GM19455 (cell line): ENCODE measurements around the gene ADARB1.

Source experiments
- ATAC-seq: cut with Tn5 transposase; IDR thresholded peaks from one replicate; pipeline ENCODE4 v1.9.1; 2021; ENCODE audit not compliant: unreplicated experiment

Gene ADARB1

GRCh38 chr21:45163413-45164123 lies 89.2 kb downstream of the ADARB1 start:
- no peak for ATAC-seq

- ATAC-seq = no peak
These were observed 89.7 kb downstream of the ADARB1 start for GRCh38 chr21:45164124-45164511.

GRCh38 chr21:45164838-45165237 lies 90.5 kb downstream of the ADARB1 start:
- no peak for ATAC-seq

GRCh38 chr21:45166931-45167330 lies 92.6 kb downstream of the ADARB1 start:
- no peak for ATAC-seq

GRCh38 chr21:45167796-45168222 lies 93.4 kb downstream of the ADARB1 start:
- no peak for ATAC-seq

- no peak for ATAC-seq
These were observed 94.1 kb downstream of the ADARB1 start for GRCh38 chr21:45168522-45168921.

- no peak for ATAC-seq
These were observed 94.6 kb downstream of the ADARB1 start for GRCh38 chr21:45169001-45169400.

- ATAC-seq = no peak
These were observed 95.3 kb downstream of the ADARB1 start for GRCh38 chr21:45169682-45170081.

- ATAC-seq = no peak
These were observed 96.6 kb downstream of the ADARB1 start for GRCh38 chr21:45170987-45171386.

GRCh38 chr21:45172420-45172819 lies 98.0 kb downstream of the ADARB1 start:
- ATAC-seq = no peak

GRCh38 chr21:45175326-45176095 lies 101.1 kb downstream of the ADARB1 start:
- ATAC-seq = no peak

GRCh38 chr21:45176141-45176540 lies 101.8 kb downstream of the ADARB1 start:
- ATAC-seq = no peak

- no peak for ATAC-seq
These were observed 102.7 kb downstream of the ADARB1 start for GRCh38 chr21:45177039-45177438.

- ATAC-seq = no peak
These were observed 103.8 kb downstream of the ADARB1 start for GRCh38 chr21:45178070-45178608.

GRCh38 chr21:45178971-45179370 lies 104.6 kb downstream of the ADARB1 start:
- no peak for ATAC-seq

GRCh38 chr21:45179568-45180245 lies 105.3 kb downstream of the ADARB1 start:
- no peak for ATAC-seq

GRCh38 chr21:45180246-45180599 lies 105.8 kb downstream of the ADARB1 start:
- ATAC-seq = no peak

- no peak for ATAC-seq
These were observed 108.6 kb downstream of the ADARB1 start for GRCh38 chr21:45182958-45183357.

GRCh38 chr21:45183852-45184251 lies 109.5 kb downstream of the ADARB1 start:
- no peak for ATAC-seq

GRCh38 chr21:45184869-45185268 lies 110.5 kb downstream of the ADARB1 start:
- no peak for ATAC-seq

GRCh38 chr21:45186709-45187108 lies 112.3 kb downstream of the ADARB1 start:
- no peak for ATAC-seq

- ATAC-seq = no peak
These were observed 113.3 kb downstream of the ADARB1 start for GRCh38 chr21:45187646-45188045.
